H1 (cell line): ENCODE measurements around the gene COL25A1. TPM values are rescaled to one million over a fixed set of nuclear protein-coding genes. Genes with fewer than 3 reads are reported as not detected.

Source experiments
- CTCF ChIA-PET: fragments of 300-600 bp; sonication (Branson Sonifier 250); formaldehyde crosslinking; loops from one replicate; lab custom pipeline; 2021; ENCODE audit not compliant: partially characterized antibody; lab: Charles Lee
- POLR2A ChIA-PET: fragments of 300-600 bp; sonication (Branson Sonifier 250); formaldehyde crosslinking; loops from one replicate; lab custom pipeline; 2021; ENCODE audit warnings: inconsistent platforms; ENCODE audit not compliant: partially characterized antibody; lab: Charles Lee
- DNase-seq, 2 experiments: peaks; one replicate each; pipeline versions ENCODE4 v3.0.0 to v3.0.0-alpha.2; 2010 to 2022; ENCODE audit warnings: low spot score in 2 of 2, low read depth in 1 of 2, mixed read lengths in 1 of 2
- FAIRE-seq: peaks from 2 replicates; lab custom pipeline; 2011; peaks lifted over from hg19 to GRCh38; lab: Jason Lieb, UNC
- H2AFZ ChIP-seq: 2 replicates; pipeline ENCODE4 v1.8.1; 2012; ENCODE audit warnings: low read length, inconsistent platforms
- H2AK5ac ChIP-seq: 2 replicates; pipeline ENCODE4 v1.6.1; 2013; ENCODE audit warnings: low read depth, low read length
- H2BK120ac ChIP-seq: replicated peaks from 2 replicates; pipeline ENCODE3; 2013; ENCODE audit warnings: low read depth, low read length, inconsistent platforms
- H2BK12ac ChIP-seq: 2 replicates; pipeline ENCODE4 v1.6.1; 2013; ENCODE audit warnings: low read depth, low read length
- H2BK15ac ChIP-seq: 2 replicates; pipeline ENCODE4 v1.6.1; 2013; ENCODE audit warnings: low read length
- H2BK20ac ChIP-seq: 2 replicates; pipeline ENCODE4 v1.6.1; 2013; ENCODE audit warnings: low read length
- H2BK5ac ChIP-seq: 2 replicates; pipeline ENCODE4 v1.6.1; 2013; ENCODE audit warnings: low read depth, low read length
- H3K14ac ChIP-seq: 2 replicates; pipeline ENCODE4 v1.6.1; 2013; ENCODE audit warnings: inconsistent platforms; ENCODE audit not compliant: insufficient read length
- H3K18ac ChIP-seq: 2 replicates; pipeline ENCODE4 v1.6.1; 2013; ENCODE audit warnings: low read length; ENCODE audit errors: extremely low read depth
- H3K23ac ChIP-seq: 2 replicates; pipeline ENCODE4 v1.6.1; 2013; ENCODE audit warnings: inconsistent platforms; ENCODE audit not compliant: insufficient read length
- H3K23me2 ChIP-seq: 2 replicates; pipeline ENCODE4 v1.6.1; 2013; ENCODE audit warnings: low read depth, low read length
- H3K27ac ChIP-seq: 2 replicates; pipeline ENCODE4 v1.6.1; 2011; ENCODE audit warnings: low read depth, low read length, inconsistent platforms
- H3K27me3 ChIP-seq, 4 experiments: replicated peaks in 1 of 4; 1 replicate in 1 of 4; 2 replicates in 3 of 4; pipeline versions ENCODE4 v1.6.1 to v1.8.1; 2011 to 2013; ENCODE audit warnings: low read length in 3 of 4, mild to moderate bottlenecking in 3 of 4, inconsistent platforms in 2 of 4, mixed read lengths in 2 of 4, moderate library complexity in 1 of 4; ENCODE audit not compliant: control insufficient read depth in 3 of 4, insufficient read depth in 3 of 4; ENCODE audit errors: extremely low read depth in 1 of 4
- H3K36me3 ChIP-seq, 4 experiments: 2 replicates each; pipeline versions ENCODE4 v1.6.1 to v1.8.1; 2011 to 2013; ENCODE audit warnings: mild to moderate bottlenecking in 4 of 4, low read length in 3 of 4, moderate library complexity in 2 of 4, control low read depth in 1 of 4, inconsistent platforms in 1 of 4; ENCODE audit not compliant: insufficient read depth in 4 of 4, control insufficient read depth in 2 of 4
- H3K4ac ChIP-seq: replicated peaks from 2 replicates; pipeline ENCODE3; 2013; ENCODE audit warnings: low read length, low read depth, mixed read lengths, inconsistent platforms; ENCODE audit not compliant: insufficient read length
- H3K4me1 ChIP-seq, 4 experiments: replicated peaks in 1 of 4; 1 replicate in 1 of 4; 2 replicates in 3 of 4; pipeline versions ENCODE4 v1.6.1 to v1.8.1; 2011 to 2013; ENCODE audit warnings: low read length in 3 of 4, inconsistent platforms in 2 of 4, mixed read lengths in 1 of 4; ENCODE audit not compliant: insufficient read depth in 4 of 4, control insufficient read depth in 3 of 4
- H3K4me2 ChIP-seq, 2 experiments: 2 replicates each; pipeline versions ENCODE4 v1.6.1 to v1.8.1; 2011 to 2013; ENCODE audit warnings: low read depth in 2 of 2, low read length in 2 of 2, control low read depth in 1 of 2, inconsistent platforms in 1 of 2, mild to moderate bottlenecking in 1 of 2; ENCODE audit not compliant: insufficient read depth in 1 of 2
- H3K4me3 ChIP-seq, 4 experiments: fragments of 200-600, 300-600 bp in 1 of 4; sonication (generic), shearing (Covaris generic), sonication (Bioruptor Twin) in 1 of 4; 2 replicates each; pipeline versions ENCODE4 v1.5.1 to v1.8.1; 2011 to 2016; ENCODE audit warnings: low read length in 4 of 4, low read depth in 3 of 4, control low read depth in 2 of 4, inconsistent platforms in 2 of 4, mild to moderate bottlenecking in 2 of 4, mixed read lengths in 1 of 4, moderate library complexity in 1 of 4; ENCODE audit not compliant: insufficient read depth in 2 of 4; ENCODE audit errors: extremely low read depth in 1 of 4
- H3K56ac ChIP-seq: replicated peaks from 2 replicates; pipeline ENCODE3; 2013; ENCODE audit warnings: low read depth, mild to moderate bottlenecking, mixed read lengths, low read length, inconsistent platforms; ENCODE audit not compliant: insufficient read length
- H3K79me1 ChIP-seq: 2 replicates; pipeline ENCODE4 v1.6.1; 2013; ENCODE audit warnings: low read depth, low read length, control low read depth
- H3K79me2 ChIP-seq, 2 experiments: 2 replicates each; pipeline versions ENCODE4 v1.6.1 to v1.8.1; 2012 to 2013; ENCODE audit warnings: low read length in 2 of 2, mild to moderate bottlenecking in 2 of 2, inconsistent platforms in 1 of 2; ENCODE audit not compliant: insufficient read depth in 2 of 2, control insufficient read depth in 1 of 2
- H3K9ac ChIP-seq, 4 experiments: replicated peaks in 1 of 4; 1 replicate in 1 of 4; 2 replicates in 3 of 4; pipeline versions ENCODE4 v1.6.1 to v1.8.1; 2011 to 2013; ENCODE audit warnings: low read depth in 3 of 4, low read length in 3 of 4, control low read depth in 2 of 4, mild to moderate bottlenecking in 2 of 4, moderate library complexity in 2 of 4, inconsistent platforms in 1 of 4; ENCODE audit errors: extremely low read depth in 1 of 4
- H3K9me3 ChIP-seq, 2 experiments: 2 replicates each; pipeline versions ENCODE4 v1.6.1 to v1.8.1; 2012 to 2013; ENCODE audit warnings: mild to moderate bottlenecking in 2 of 2, moderate library complexity in 2 of 2, control low read depth in 1 of 2, inconsistent platforms in 1 of 2, low read depth in 1 of 2, low read length in 1 of 2, mixed read lengths in 1 of 2; ENCODE audit not compliant: insufficient read depth in 2 of 2
- H4K20me1 ChIP-seq, 2 experiments: replicated peaks in 1 of 2; 2 replicates each; pipeline versions ENCODE3 to v1.8.1; 2011 to 2013; ENCODE audit warnings: inconsistent platforms in 2 of 2, low read length in 2 of 2, mild to moderate bottlenecking in 1 of 2; ENCODE audit not compliant: insufficient read depth in 2 of 2, control insufficient read depth in 1 of 2
- H4K5ac ChIP-seq: 2 replicates; pipeline ENCODE4 v1.6.1; 2013; ENCODE audit warnings: low read length, low read depth, mixed read lengths, inconsistent platforms; ENCODE audit not compliant: insufficient read length
- H4K8ac ChIP-seq: 2 replicates; pipeline ENCODE4 v1.8.0; 2013; ENCODE audit warnings: mild to moderate bottlenecking, moderate library complexity, low read length, inconsistent platforms; ENCODE audit not compliant: insufficient read depth; ENCODE audit errors: extremely low read depth
- H4K91ac ChIP-seq: replicated peaks from 2 replicates; pipeline ENCODE3; 2013; ENCODE audit warnings: low read length, mixed read lengths, inconsistent platforms; ENCODE audit not compliant: insufficient read length
- BRCA1 ChIP-seq: IDR thresholded peaks from 2 replicates; pipeline ENCODE4 v1.6.1; 2012; ENCODE audit warnings: low read depth, low read length, improper control_type of control experiment
- EZH2 ChIP-seq: fragments of 200-600 bp; sonication (generic); IDR thresholded peaks from 2 replicates; pipeline ENCODE4 v1.7.1; 2012; ENCODE audit warnings: low read depth, mild to moderate bottlenecking, moderate library complexity, low read length, inconsistent platforms; ENCODE audit not compliant: severe bottlenecking
- GABPA ChIP-seq: IDR thresholded peaks from 2 replicates; pipeline ENCODE4 v1.6.1; 2011; ENCODE audit warnings: mild to moderate bottlenecking, low read length, moderate library complexity, borderline replicate concordance; ENCODE audit not compliant: insufficient read depth
- KDM5A ChIP-seq: fragments of 200-600 bp; IDR thresholded peaks from 2 replicates; pipeline ENCODE4 v1.7.1; 2012; ENCODE audit warnings: mild to moderate bottlenecking, low read length, inconsistent platforms, mixed read lengths
- PHF8 ChIP-seq: fragments of 200-600 bp; sonication (generic); conservative IDR thresholded peaks from 2 replicates; pipeline ENCODE4 v1.7.1; 2012; ENCODE audit warnings: low read depth, mild to moderate bottlenecking, inconsistent platforms, low read length, moderate library complexity
- RAD21 ChIP-seq, 2 experiments: IDR thresholded peaks in 1 of 2; conservative IDR thresholded peaks in 1 of 2; 2 replicates each; pipeline ENCODE4 v1.6.1; 2011; ENCODE audit warnings: low read depth in 2 of 2, low read length in 2 of 2, improper control_type of control experiment in 1 of 2, inconsistent platforms in 1 of 2, mild to moderate bottlenecking in 1 of 2, moderate library complexity in 1 of 2
- RNF2 ChIP-seq: fragments of 200-900, 300-1000 bp; sonication (generic); IDR thresholded peaks from 2 replicates; pipeline ENCODE4 v1.7.1; 2016; ENCODE audit warnings: borderline replicate concordance, low read depth, mild to moderate bottlenecking, antibody characterized with exemption, low read length; ENCODE audit not compliant: poor library complexity, severe bottlenecking; ENCODE audit errors: missing control alignments
- TBP ChIP-seq: IDR thresholded peaks from 2 replicates; pipeline ENCODE4 v1.6.1; 2011; ENCODE audit warnings: low read depth, low read length, improper control_type of control experiment
- WGBS, 2 experiments: shearing (Covaris generic) in 1 of 2; methylation state at CpG; one replicate each; pipeline versions ENCODE4 v1.1.6 to v1.1.7; 2013 to 2015; ENCODE audit warnings: low lambda C conversion rate in 2 of 2, mixed read lengths in 2 of 2, inconsistent platforms in 1 of 2, low coverage in 1 of 2, missing lambda C conversion rate in 1 of 2; ENCODE audit not compliant: insufficient replicate concordance in 2 of 2, insufficient coverage in 1 of 2, insufficient read length in 1 of 2; ENCODE audit errors: extremely low coverage in 1 of 2, missing lambda C conversion rate in 1 of 2; 5-methylcytosine and 5-hydroxymethylcytosine counted together
- polyA plus RNA-seq, 7 experiments: library from polyadenylated mRNA; depleted of rRNA in 3 of 7; stranded (reverse) in 5 of 7; unstranded in 2 of 7; fragments of >200 nt in 5 of 7; fragments of 200-250 nt in 2 of 7; gene quantifications; 1 replicate in 5 of 7; 2 replicates in 1 of 7; 4 replicates in 1 of 7; pipeline versions ENCODE4 v1.2.1 to v1.2.3, GENCODE V29; 2011 to 2013; ENCODE audit warnings: missing spikeins in 2 of 7, mixed read lengths in 2 of 7
- total RNA-seq: library from RNA; stranded (reverse); fragmentation: NEBNext Ultra II Directional; extraction: Animal tissue kit (Norgen Biotek cat#: 25700); gene quantifications from 2 replicates; pipeline ENCODE4 v1.2.1, GENCODE V29; 2021
- TF ChIP-seq, protein P1 (sequence below), 3 experiments: IDR thresholded peaks; 1 replicate in 2 of 3; 2 replicates in 1 of 3; pipeline versions ENCODE4 v1.5.1 to v1.6.1; 2011; ENCODE audit warnings: low read length in 3 of 3, mild to moderate bottlenecking in 3 of 3, inconsistent platforms in 2 of 3, low read depth in 1 of 3, moderate library complexity in 1 of 3; ENCODE audit not compliant: insufficient read depth in 1 of 3; ENCODE audit errors: control extremely low read depth in 1 of 3

The COL25A1 gene
- total and polyA plus RNA-seq, 2 of the 8 experiments (the other 6 are each of a cell fraction or from before 2014, with no cell fraction given): 1.1 to 8.3 TPM

DNA sequence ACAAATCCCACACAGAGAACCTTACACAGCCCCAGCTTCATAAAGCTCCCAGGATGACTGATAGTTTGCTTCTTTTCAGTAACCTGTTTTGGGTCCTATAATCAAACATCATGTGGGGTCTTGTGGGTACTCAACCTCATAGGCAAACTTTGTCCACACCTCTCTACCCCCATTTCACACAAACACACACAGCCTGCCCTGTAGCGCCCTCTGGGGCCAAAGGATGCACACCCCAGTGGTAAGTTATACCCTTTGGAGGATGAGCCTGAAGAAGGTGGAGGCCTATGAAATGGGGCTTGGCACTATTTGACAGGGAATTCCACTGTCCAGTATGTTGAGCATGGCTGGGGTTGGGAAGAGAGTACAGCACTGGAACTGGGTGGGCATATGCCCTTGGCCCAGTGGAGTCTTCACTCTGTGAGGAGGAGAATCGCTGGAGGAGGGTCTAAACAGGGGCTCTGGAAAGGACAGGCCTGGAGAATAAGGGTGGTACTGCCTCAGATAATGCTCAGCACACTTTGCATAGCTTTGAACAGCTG, 30.5 kb upstream of the COL25A1 start:
- no peak overlapping the region for H3K4ac ChIP-seq
- H3K23ac ChIP-seq: no peak overlapping the region
- H3K4me2 ChIP-seq: no peak overlapping the region
- no peak overlapping the region for H2BK12ac ChIP-seq
- FAIRE-seq: peak; percentile 82
- no peaks in the 10 kb centered on the region for H3K79me2 ChIP-seq
- no peaks in the 10 kb centered on the region for H3K79me1 ChIP-seq
- H4K5ac ChIP-seq: no peak overlapping the region
- H3K23me2 ChIP-seq: no peaks in the 10 kb centered on the region
- no peak overlapping the region for H3K56ac ChIP-seq
- POLR2A ChIA-PET: interaction anchor here (1.5 kb wide), 1 partner anchor 30 kb away, joined by 4 read pairs; the partner anchor contains the start of gene COL25A1
- H3K9ac ChIP-seq: no peak overlapping the region
- no peak overlapping the region for H4K91ac ChIP-seq
- no peak overlapping the region for H4K8ac ChIP-seq
- H2BK120ac ChIP-seq: no peak overlapping the region
- H3K4me3 ChIP-seq: no peak overlapping the region
- CTCF ChIA-PET: interaction anchor here (0.6 to 3.5 kb wide), 24 partner anchors 9 to 651 kb away, joined by 3 to 14 read pairs (median 4); partner anchors contain the start of gene COL25A1
- H2BK5ac ChIP-seq: no peak overlapping the region
- no peaks in the 10 kb centered on the region for H3K4me1 ChIP-seq
- DNase-seq: peak; percentile 13 to 86
- H2BK20ac ChIP-seq: no peak overlapping the region
- H3K18ac ChIP-seq: no peak overlapping the region
- no peak overlapping the region for H3K14ac ChIP-seq
- no peaks in the 10 kb centered on the region for H3K36me3 ChIP-seq
- no peak overlapping the region; the same call in 1 of the 2 replicates for H2BK15ac ChIP-seq
- 55% methylated on average over 2 of the region's 2 CpGs; no CpG with 5 or more reads in 1 of the 2 experiments for WGBS, 2 experiments
- no peaks in the 10 kb centered on the region for H3K9me3 ChIP-seq
- no peak overlapping the region; the same call in 1 of the 2 replicates for H2AFZ ChIP-seq
- H3K27ac ChIP-seq: no peak overlapping the region
- no peaks in the 10 kb centered on the region for H4K20me1 ChIP-seq
- no peak overlapping the region for H2AK5ac ChIP-seq
- H3K27me3 ChIP-seq: no peaks in the 10 kb centered on the region
- TF ChIP-seq, protein P1, sequence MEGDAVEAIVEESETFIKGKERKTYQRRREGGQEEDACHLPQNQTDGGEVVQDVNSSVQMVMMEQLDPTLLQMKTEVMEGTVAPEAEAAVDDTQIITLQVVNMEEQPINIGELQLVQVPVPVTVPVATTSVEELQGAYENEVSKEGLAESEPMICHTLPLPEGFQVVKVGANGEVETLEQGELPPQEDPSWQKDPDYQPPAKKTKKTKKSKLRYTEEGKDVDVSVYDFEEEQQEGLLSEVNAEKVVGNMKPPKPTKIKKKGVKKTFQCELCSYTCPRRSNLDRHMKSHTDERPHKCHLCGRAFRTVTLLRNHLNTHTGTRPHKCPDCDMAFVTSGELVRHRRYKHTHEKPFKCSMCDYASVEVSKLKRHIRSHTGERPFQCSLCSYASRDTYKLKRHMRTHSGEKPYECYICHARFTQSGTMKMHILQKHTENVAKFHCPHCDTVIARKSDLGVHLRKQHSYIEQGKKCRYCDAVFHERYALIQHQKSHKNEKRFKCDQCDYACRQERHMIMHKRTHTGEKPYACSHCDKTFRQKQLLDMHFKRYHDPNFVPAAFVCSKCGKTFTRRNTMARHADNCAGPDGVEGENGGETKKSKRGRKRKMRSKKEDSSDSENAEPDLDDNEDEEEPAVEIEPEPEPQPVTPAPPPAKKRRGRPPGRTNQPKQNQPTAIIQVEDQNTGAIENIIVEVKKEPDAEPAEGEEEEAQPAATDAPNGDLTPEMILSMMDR (IDR thresholded peaks at IDR 0.05; ENCODE audit: control extremely low read depth in 1 of 3, insufficient read depth in 1 of 3, low read depth in 1 of 3, low read length in 3 of 3): peak; percentile 87 to 92 (median 87)
- TF ChIP-seq RAD21 (IDR thresholded peaks at IDR 0.05 in 1 of 2, conservative IDR thresholded peaks at IDR 0.05 in 1 of 2; ENCODE audit: low read depth in 2 of 2, low read length in 2 of 2) (peak; percentile 93 to 96), PHF8 (no peak), TBP (no peak), BRCA1 (no peak), EZH2 (no peak), GABPA (no peak), KDM5A (no peak), RNF2 (no peak)
